Transverse colon (tissue), 4 donors: ENCODE results near the gene NECAB2. TPM values are rescaled to one million over a fixed set of nuclear protein-coding genes. Genes with fewer than 3 reads are reported as not detected.

ENCODE experiments used
- DNase-seq: peaks from one replicate; pipeline ENCODE4 v3.0.0-alpha.2; 2019
- H3K27ac ChIP-seq, 4 donors: fragments of 200-600 bp; sonication (generic); 2 replicates each; pipeline ENCODE4 v1.5.1; 2016 to 2018; ENCODE audit warnings: inconsistent platforms in 4 of 4
- H3K27me3 ChIP-seq: fragments of 200-600 bp; sonication (generic); 2 replicates; pipeline ENCODE4 v1.5.1; 2017; ENCODE audit warnings: inconsistent platforms
- H3K36me3 ChIP-seq, 4 donors: fragments of 200-600 bp; sonication (generic); 2 replicates each; pipeline ENCODE4 v1.5.1; 2017 to 2019; ENCODE audit warnings: inconsistent platforms in 4 of 4
- H3K4me1 ChIP-seq, 4 donors: fragments of 200-600 bp; sonication (generic); 2 replicates each; pipeline ENCODE4 v1.5.1; 2017 to 2020; ENCODE audit warnings: inconsistent platforms in 4 of 4
- H3K4me3 ChIP-seq, 4 donors: fragments of 200-600 bp; sonication (generic); 1 replicate in 1 of 4; 2 replicates in 3 of 4; pipeline versions ENCODE4 v1.5.1 to v1.6.1; 2017 to 2019; ENCODE audit warnings: inconsistent platforms in 4 of 4
- H3K9me3 ChIP-seq, 2 donors: fragments of 200-600 bp; sonication (generic); 2 replicates each; pipeline ENCODE4 v1.5.1; 2017 to 2019; ENCODE audit warnings: inconsistent platforms in 2 of 2
- CTCF ChIP-seq, 5 experiments: fragments of 200-600 bp in 3 of 5; fragments of 450-650 bp in 2 of 5; sonication (generic) in 3 of 5; IDR thresholded peaks; 1 replicate in 2 of 5; 2 replicates in 3 of 5; pipeline ENCODE4 v1.5.1; 2016 to 2017; ENCODE audit warnings: antibody characterized with exemption in 5 of 5, inconsistent platforms in 3 of 5, mild to moderate bottlenecking in 2 of 5, moderate library complexity in 1 of 5
- EP300 ChIP-seq: sonication (generic); formaldehyde crosslinking; IDR thresholded peaks from one replicate; pipeline ENCODE4 v1.6.1; 2017; ENCODE audit warnings: antibody characterized with exemption, low read depth
- POLR2A ChIP-seq: fragments of 450-650 bp; IDR thresholded peaks from one replicate; pipeline ENCODE4 v1.6.1; 2016; ENCODE audit warnings: antibody characterized with exemption, mild to moderate bottlenecking, moderate library complexity
- POLR2AphosphoS5 ChIP-seq, 3 donors: sonication (generic); formaldehyde crosslinking; IDR thresholded peaks; one replicate each; pipeline ENCODE4 v1.6.1; 2016; ENCODE audit warnings: antibody characterized with exemption in 3 of 3
- WGBS, 2 donors: methylation state at CpG; one replicate each; pipeline ENCODE4 v1.1.5; 2018; ENCODE audit warnings: low coverage in 1 of 2; 5-methylcytosine and 5-hydroxymethylcytosine counted together
- in situ Hi-C, 4 donors: fragments of 200-750 bp; cut with MboI; loops; one replicate each; pipeline versions ENCODE4 v1.15.0 to v1.15.1; 2017; ENCODE audit warnings: low sequenced_read_pairs in 3 of 4, low pct_ligation_motif_present in 1 of 4, low pct_unique_long_range_greater_than_20kb in 1 of 4
- intact Hi-C: fragments of 100-400 bp; cut with DNase I; formaldehyde crosslinking; loops from one replicate; pipeline ENCODE4 v1.15.1; 2023; ENCODE audit warnings: low total_unique reads
- small RNA-seq, 4 donors: library from RNA; depleted of rRNA; stranded (forward); fragments of <200 nt; gene quantifications; one replicate each; pipeline ENCODE3, GENCODE V24; 2016
- total RNA-seq, 4 donors: library from RNA; depleted of rRNA; stranded (reverse); fragments of >200 nt; gene quantifications; one replicate each; pipeline ENCODE4 v1.1.0, GENCODE V29; 2016

The NECAB2 gene
- total RNA-seq, 4 donors from 2014 or later = 0.41 TPM; not detected in 3

GRCh38 chr16:84048871-84049270 lies 80.8 kb downstream of the NECAB2 start:
- DNase-seq = no peak
- Histone ChIP-seq H3K4me3 (no peak overlapping the region), H3K36me3 (peaks cover 0 to 17% (median 3%) of the 10 kb centered on the region in 4 donors), H3K4me1 (no peaks in the 10 kb centered on the region), H3K9me3 (no peaks in the 10 kb centered on the region), H3K27ac (no peak overlapping the region), H3K27me3 (peaks cover 12% of the 10 kb centered on the region)
- WGBS, 2 donors = 94% methylated on average over 13 of the region's 13 CpGs; no CpG with 5 or more reads in 1 of the 2 donors
- TF ChIP-seq CTCF (IDR thresholded peaks at IDR 0.05) = no peak
- TF ChIP-seq POLR2A = no peak
- TF ChIP-seq POLR2AphosphoS5 (IDR thresholded peaks at IDR 0.05) = no peak
- in situ Hi-C loops = no loop called here
- intact Hi-C loops = no loop called here

- Histone ChIP-seq H3K36me3 (peaks cover 0 to 17% (median 7%) of the 10 kb centered on the region in 4 donors), H3K4me3 (no peak overlapping the region), H3K27ac (no peak overlapping the region), H3K9me3 (no peaks in the 10 kb centered on the region), H3K27me3 (peaks cover 5% of the 10 kb centered on the region), H3K4me1 (no peaks in the 10 kb centered on the region)
- TF ChIP-seq CTCF (IDR thresholded peaks at IDR 0.05) (no peak), POLR2AphosphoS5 (IDR thresholded peaks at IDR 0.05) (no peak), POLR2A (no peak), EP300 (no peak)
- intact Hi-C loops (no loop called here), in situ Hi-C loops (loop anchor here (25.0 kb wide), 2 partner anchors 87 to 237 kb away; partner anchors contain the start of genes HSBP1 (in 3 of the 4), NECAB2 (in 3 of the 4) and OSGIN1 (in 3 of the 4))
- 80 to 90% methylated on average over 3 to 13 of the region's 13 CpGs for WGBS, 2 donors
- no peak for DNase-seq
These were observed 81.5 kb downstream of the NECAB2 start for GRCh38 chr16:84049403-84050060.

GRCh38 chr16:84050316-84050715 lies 82.3 kb downstream of the NECAB2 start:
- no peak for TF ChIP-seq CTCF (IDR thresholded peaks at IDR 0.05)
- no peak for TF ChIP-seq POLR2AphosphoS5 (IDR thresholded peaks at IDR 0.05)
- TF ChIP-seq POLR2A = no peak
- no peak for TF ChIP-seq EP300
- H3K27me3 ChIP-seq = no peaks in the 10 kb centered on the region
- intact Hi-C loops (no loop called here), in situ Hi-C loops (loop anchor here (25.0 kb wide), 2 partner anchors 88 to 238 kb away; partner anchors contain the start of genes HSBP1 (in 3 of the 4), NECAB2 (in 3 of the 4) and OSGIN1 (in 3 of the 4))
- no peaks in the 10 kb centered on the region for H3K9me3 ChIP-seq
- no peaks in the 10 kb centered on the region for H3K4me1 ChIP-seq
- no peak for DNase-seq
- WGBS, 2 donors = 95% methylated on average over 9 of the region's 9 CpGs; no CpG with 5 or more reads in 1 of the 2 donors
- H3K4me3 ChIP-seq = no peak overlapping the region
- H3K36me3 ChIP-seq = peaks cover 0 to 22% (median 11%) of the 10 kb centered on the region in 4 donors
- no peak overlapping the region for H3K27ac ChIP-seq

GRCh38 chr16:84052071-84052622 lies 84.1 kb downstream of the NECAB2 start:
- intact Hi-C loops (no loop called here), in situ Hi-C loops (loop anchor here (25.0 kb wide), 2 partner anchors 90 to 240 kb away; partner anchors contain the start of genes HSBP1 (in 3 of the 4), NECAB2 (in 3 of the 4) and OSGIN1 (in 3 of the 4))
- Histone ChIP-seq H3K27me3 (no peaks in the 10 kb centered on the region), H3K9me3 (no peaks in the 10 kb centered on the region), H3K4me3 (no peak overlapping the region), H3K27ac (no peak overlapping the region), H3K4me1 (no peaks in the 10 kb centered on the region), H3K36me3 (peaks cover 0 to 38% (median 16%) of the 10 kb centered on the region in 4 donors)
- DNase-seq = no peak
- TF ChIP-seq POLR2A = no peak
- WGBS, 2 donors = 93 to 97% methylated on average over 7 to 27 of the region's 27 CpGs

Small RNA genes within 50 kb of the gene (small RNA-seq; reads per million reads assigned to genes)
- 0 reads per million in 4 donors for gene RNA5SP432

Other genes with a start within 250 kb of the NECAB2 start
- 10 to 100 TPM in 2 of 4 donors, 1 to 10 TPM in 2; 3.4 to 14.0 (median 10.8) TPM for gene HSBP1, start 160.3 kb upstream of the NECAB2 start, total RNA-seq
- gene MLYCD, start 69.1 kb upstream of the NECAB2 start, total RNA-seq = 10 to 100 TPM; 10.8 to 20.2 (median 13.7) TPM
- gene OSGIN1, start 15.0 kb upstream of the NECAB2 start, total RNA-seq = 10 to 100 TPM; 10.7 to 26.2 (median 16.7) TPM
- not detected for gene SLC38A8, start 74.6 kb downstream of the NECAB2 start, total RNA-seq
- gene MBTPS1, start 148.7 kb downstream of the NECAB2 start, total RNA-seq = 100 to 1,000 TPM in 2 of 4 donors, 10 to 100 TPM in 2; 53.7 to 110 (median 97.0) TPM
- 10 to 100 TPM in 2 of 4 donors, 1 to 10 TPM in 2; 1.2 to 16.2 (median 8.7) TPM for gene HSDL1, start 176.9 kb downstream of the NECAB2 start, total RNA-seq
- not detected for gene DNAAF1, start 177.1 kb downstream of the NECAB2 start, total RNA-seq
- 100 to 1,000 TPM in 1 of 4 donors, 10 to 100 TPM in 3; 33.3 to 297 (median 54.1) TPM for gene TAF1C, start 218.8 kb downstream of the NECAB2 start, total RNA-seq
- gene ADAD2, start 222.9 kb downstream of the NECAB2 start, total RNA-seq = 1 to 10 TPM in 1 of 4 donors, not detected in 3; 7.4 TPM